H9 (cell line): Measurements from ENCODE around the gene CTNNA1. TPM values are rescaled to one million over a fixed set of nuclear protein-coding genes. Genes with fewer than 3 reads are reported as not detected.

Experiments
- DNase-seq: peaks from one replicate; pipeline ENCODE4 v3.0.0-alpha.2; 2017
- H2AFZ ChIP-seq: one replicate; pipeline ENCODE4 v1.6.1; 2013; ENCODE audit warnings: mild to moderate bottlenecking, low read length, control low read depth, moderate library complexity
- H2AK5ac ChIP-seq: 2 replicates; pipeline ENCODE4 v1.6.1; 2013; ENCODE audit warnings: low read length, control low read depth, mixed read lengths; ENCODE audit not compliant: insufficient read length
- H2BK120ac ChIP-seq: one replicate; pipeline ENCODE4 v1.6.1; 2013; ENCODE audit warnings: low read depth, mild to moderate bottlenecking, low read length, control low read depth, inconsistent platforms; ENCODE audit not compliant: poor library complexity, severe bottlenecking
- H2BK12ac ChIP-seq: 2 replicates; pipeline ENCODE4 v1.6.1; 2013; ENCODE audit warnings: low read length, control low read depth, mixed read lengths, low read depth; ENCODE audit not compliant: insufficient read length
- H2BK15ac ChIP-seq: 2 replicates; pipeline ENCODE4 v1.6.1; 2013; ENCODE audit warnings: low read depth, low read length, control low read depth
- H2BK20ac ChIP-seq: one replicate; pipeline ENCODE4 v1.6.1; 2013; ENCODE audit warnings: low read depth, mild to moderate bottlenecking, low read length, control low read depth, inconsistent platforms; ENCODE audit not compliant: poor library complexity, severe bottlenecking
- H2BK5ac ChIP-seq: 2 replicates; pipeline ENCODE4 v1.6.1; 2013; ENCODE audit warnings: low read length, control low read depth, mixed read lengths; ENCODE audit not compliant: insufficient read length
- H3K14ac ChIP-seq: 2 replicates; pipeline ENCODE4 v1.6.1; 2013; ENCODE audit warnings: low read length, control low read depth; ENCODE audit not compliant: insufficient read depth
- H3K18ac ChIP-seq: 2 replicates; pipeline ENCODE4 v1.6.1; 2013; ENCODE audit warnings: low read depth, mild to moderate bottlenecking, mixed read lengths, low read length, control low read depth; ENCODE audit not compliant: insufficient read length
- H3K23ac ChIP-seq: 2 replicates; pipeline ENCODE4 v1.6.1; 2013; ENCODE audit warnings: low read length, control low read depth, mixed read lengths, low read depth; ENCODE audit not compliant: insufficient read length
- H3K23me2 ChIP-seq: 2 replicates; pipeline ENCODE4 v1.6.1; 2013; ENCODE audit warnings: low read depth, mild to moderate bottlenecking, mixed read lengths, low read length, control low read depth; ENCODE audit not compliant: insufficient read length, poor library complexity, severe bottlenecking
- H3K27ac ChIP-seq: 2 replicates; pipeline ENCODE4 v1.5.1; 2013; ENCODE audit warnings: low read length, control low read depth, mixed read lengths, low read depth; ENCODE audit not compliant: insufficient read length
- H3K27me3 ChIP-seq: 2 replicates; pipeline ENCODE4 v1.6.1; 2013; ENCODE audit warnings: low read length, control low read depth, inconsistent platforms; ENCODE audit not compliant: insufficient read depth
- H3K4ac ChIP-seq: 2 replicates; pipeline ENCODE4 v1.6.1; 2013; ENCODE audit warnings: low read depth, mild to moderate bottlenecking, control low read depth, inconsistent platforms, low read length, moderate library complexity
- H3K4me1 ChIP-seq: 2 replicates; pipeline ENCODE4 v1.6.1; 2013; ENCODE audit warnings: low read length, control low read depth, inconsistent platforms; ENCODE audit not compliant: insufficient read depth
- H3K4me2 ChIP-seq: 2 replicates; pipeline ENCODE4 v1.6.1; 2013; ENCODE audit warnings: low read length, control low read depth, mixed read lengths; ENCODE audit not compliant: insufficient read length, insufficient read depth
- H3K56ac ChIP-seq: 2 replicates; pipeline ENCODE4 v1.6.1; 2013; ENCODE audit warnings: low read depth, mild to moderate bottlenecking, mixed read lengths, low read length, control low read depth; ENCODE audit not compliant: insufficient read length
- H3K79me1 ChIP-seq: 2 replicates; pipeline ENCODE4 v1.6.1; 2013; ENCODE audit warnings: low read depth, mild to moderate bottlenecking, moderate library complexity, low read length, control low read depth, inconsistent platforms; ENCODE audit not compliant: insufficient read depth, poor library complexity, severe bottlenecking
- H3K79me2 ChIP-seq: 2 replicates; pipeline ENCODE4 v1.6.1; 2013; ENCODE audit warnings: low read length, control low read depth, inconsistent platforms; ENCODE audit not compliant: insufficient read depth
- H3K9ac ChIP-seq: 2 replicates; pipeline ENCODE4 v1.6.1; 2013; ENCODE audit warnings: low read length, control low read depth, mixed read lengths; ENCODE audit not compliant: insufficient read length; ENCODE audit errors: extremely low read depth
- H3K9me3 ChIP-seq: one replicate; pipeline ENCODE4 v1.6.1; 2013; ENCODE audit warnings: low read depth, low read length, inconsistent platforms; ENCODE audit not compliant: control insufficient read depth
- H3T11ph ChIP-seq: one replicate; pipeline ENCODE4 v1.6.1; 2013; ENCODE audit warnings: mild to moderate bottlenecking, low read length, control low read depth, inconsistent platforms
- H4K20me1 ChIP-seq: one replicate; pipeline ENCODE4 v1.6.1; 2013; ENCODE audit not compliant: control insufficient read depth, insufficient read length, insufficient read depth
- H4K5ac ChIP-seq: 2 replicates; pipeline ENCODE4 v1.6.1; 2013; ENCODE audit warnings: low read depth, mild to moderate bottlenecking, mixed read lengths, low read length, control low read depth; ENCODE audit not compliant: insufficient read length
- H4K8ac ChIP-seq: replicated peaks from 2 replicates; pipeline ENCODE4 v1.6.1; 2013; ENCODE audit warnings: low read length, control low read depth, mixed read lengths, low read depth; ENCODE audit not compliant: insufficient read length
- H4K91ac ChIP-seq: 2 replicates; pipeline ENCODE4 v1.6.1; 2013; ENCODE audit warnings: low read depth, mild to moderate bottlenecking, moderate library complexity, mixed read lengths, low read length, control low read depth; ENCODE audit not compliant: insufficient read length
- H3K27ac Mint-ChIP-seq, 3 experiments: 2 replicates in 2 of 3; 3 replicates in 1 of 3; pipeline ENCODE4 v1.8.0; 2020 to 2021; ENCODE audit warnings: mixed read lengths in 3 of 3, mild to moderate bottlenecking in 1 of 3, moderate library complexity in 1 of 3
- H3K27me3 Mint-ChIP-seq: 2 replicates; pipeline ENCODE4 v1.8.0; 2021; ENCODE audit warnings: low read depth, mild to moderate bottlenecking, moderate library complexity, mixed read lengths
- H3K36me3 Mint-ChIP-seq, 3 experiments: 2 replicates in 2 of 3; 3 replicates in 1 of 3; pipeline ENCODE4 v1.8.0; 2020 to 2021; ENCODE audit warnings: low read depth in 3 of 3, mixed read lengths in 3 of 3; ENCODE audit not compliant: insufficient read depth in 1 of 3
- H3K4me1 Mint-ChIP-seq, 2 experiments: 2 replicates each; pipeline ENCODE4 v1.8.0; 2020; ENCODE audit warnings: mixed read lengths in 2 of 2
- H3K4me3 Mint-ChIP-seq, 2 experiments: 2 replicates in 1 of 2; 3 replicates in 1 of 2; pipeline ENCODE4 v1.8.0; 2020 to 2021; ENCODE audit warnings: mild to moderate bottlenecking in 2 of 2, mixed read lengths in 2 of 2, moderate library complexity in 1 of 2
- H3K9me3 Mint-ChIP-seq, 2 experiments: 2 replicates in 1 of 2; 3 replicates in 1 of 2; pipeline ENCODE4 v1.8.0; 2020; ENCODE audit warnings: mild to moderate bottlenecking in 2 of 2, mixed read lengths in 2 of 2, moderate library complexity in 1 of 2
- CTCF ChIP-seq: fragments of 200-600 bp; sonication (generic); conservative IDR thresholded peaks from 3 replicates; pipeline ENCODE4 v1.8.0; 2021; ENCODE audit warnings: antibody characterized with exemption, mild to moderate bottlenecking
- WGBS: extraction: QIAGEN DNeasy Blood & Tissue Kit; methylation state at CpG from one replicate; pipeline ENCODE4 v1.1.7; 2013; ENCODE audit warnings: missing lambda C conversion rate, low lambda C conversion rate, mixed read lengths; ENCODE audit not compliant: insufficient read length; ENCODE audit errors: extremely low coverage; 5-methylcytosine and 5-hydroxymethylcytosine counted together
- total RNA-seq: library from RNA; stranded (reverse); gene quantifications from 2 replicates; pipeline ENCODE4 v1.2.1, GENCODE V29; 2021

The CTNNA1 gene
- total RNA-seq, 1 experiment from 2014 or later = 354 TPM

- H3K23me2 ChIP-seq = no peaks in the 10 kb centered on the region
- no peak overlapping the region for H2AK5ac ChIP-seq
- Mint-ChIP-seq H3K9me3 (no peaks in the 10 kb centered on the region), H3K4me3 (no peak overlapping the region), H3K4me1 (peaks cover 34 to 60% of the 10 kb centered on the region in 2 experiments), H3K36me3 (no peaks in the 10 kb centered on the region), H3K27me3 (no peaks in the 10 kb centered on the region; the same call in 1 of the 2 replicates), H3K27ac (no peak overlapping the region; a peak in 1 of 7 replicates)
- H3K27ac ChIP-seq = no peak overlapping the region
- H2BK12ac ChIP-seq = no peak overlapping the region
- no peak for TF ChIP-seq CTCF
- no peak overlapping the region for H3K4me2 ChIP-seq
- H4K8ac ChIP-seq = no peak overlapping the region
- H3T11ph ChIP-seq = no peak overlapping the region
- no peaks in the 10 kb centered on the region for H3K79me2 ChIP-seq
- no peak overlapping the region for H4K5ac ChIP-seq
- H3K4me1 ChIP-seq = peaks cover 5% of the 10 kb centered on the region; the same call in 1 of the 2 replicates
- no peak overlapping the region for H3K56ac ChIP-seq
- DNase-seq = no peak
- H2BK20ac ChIP-seq = no peak overlapping the region
- H4K20me1 ChIP-seq = no peaks in the 10 kb centered on the region
- H3K27me3 ChIP-seq = no peaks in the 10 kb centered on the region
- H3K9me3 ChIP-seq = no peaks in the 10 kb centered on the region
- no peak overlapping the region for H3K4ac ChIP-seq
- no peak overlapping the region for H2AFZ ChIP-seq
- no CpG with 5 or more reads among the region's 2 CpGs for WGBS
- H2BK120ac ChIP-seq = no peak overlapping the region
- no peak overlapping the region for H3K9ac ChIP-seq
- no peak overlapping the region for H3K14ac ChIP-seq
- no peak overlapping the region for H3K23ac ChIP-seq
- H4K91ac ChIP-seq = no peak overlapping the region
- no peak overlapping the region for H3K18ac ChIP-seq
- H2BK15ac ChIP-seq = no peak overlapping the region
- no peaks in the 10 kb centered on the region for H3K79me1 ChIP-seq
- no peak overlapping the region for H2BK5ac ChIP-seq
These were observed 212.4 kb downstream of the CTNNA1 start for GRCh38 chr5:138965626-138966025.
